GM18505 (cell line): ENCODE results near the gene PRKCE.

Experiments used
- ATAC-seq: cut with Tn5 transposase; IDR thresholded peaks from one replicate; pipeline ENCODE4 v1.9.1; 2021; ENCODE audit not compliant: unreplicated experiment
- POLR2A ChIP-seq: IDR thresholded peaks from 4 replicates; pipeline ENCODE4 v1.6.1; 2011; ENCODE audit warnings: borderline replicate concordance; ENCODE audit not compliant: insufficient read depth, insufficient read length; ENCODE audit errors: extremely low read depth

PRKCE gene

DNA sequence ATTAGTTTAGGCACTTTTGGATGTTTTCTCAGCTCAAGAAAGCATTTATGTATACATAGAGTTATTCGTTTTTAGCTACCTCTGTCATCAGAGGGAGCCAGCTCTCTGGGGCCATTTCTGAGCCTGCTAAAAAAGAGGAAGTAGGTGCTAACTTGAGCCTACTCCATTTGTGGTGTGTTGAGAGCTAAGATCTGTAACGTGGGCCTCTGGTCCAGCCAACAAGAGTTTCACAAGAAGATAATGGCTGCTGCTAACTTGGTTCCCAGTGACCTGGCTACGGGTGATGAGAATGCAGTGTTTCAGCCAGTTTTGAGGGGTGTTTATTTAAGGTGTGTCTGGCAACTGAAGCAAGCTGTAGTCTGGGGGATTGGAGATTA, 182.5 kb downstream of the PRKCE start:
- peak; percentile 18 for TF ChIP-seq POLR2A
- ATAC-seq = peak; percentile 67

DNA sequence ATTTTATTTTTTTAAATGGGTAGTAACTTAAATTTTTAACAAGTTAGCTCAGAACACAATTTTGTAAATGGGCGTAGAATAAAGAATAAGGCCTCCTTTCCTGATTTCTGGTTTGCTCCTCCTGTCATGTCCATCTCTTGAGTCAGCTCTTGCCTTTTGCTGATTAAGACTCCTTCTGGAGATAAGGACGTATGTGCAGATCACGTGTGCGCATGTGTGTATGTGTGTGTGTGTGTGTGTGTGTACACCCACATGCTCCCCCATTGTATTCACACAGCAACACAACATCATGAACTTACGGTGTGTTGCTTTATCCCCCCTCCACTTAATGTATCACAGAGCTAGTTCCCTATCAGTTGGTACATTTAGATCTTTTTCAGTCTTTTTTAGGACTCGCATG, 182.9 kb downstream of the PRKCE start:
- no peak for TF ChIP-seq POLR2A
- no peak for ATAC-seq

DNA sequence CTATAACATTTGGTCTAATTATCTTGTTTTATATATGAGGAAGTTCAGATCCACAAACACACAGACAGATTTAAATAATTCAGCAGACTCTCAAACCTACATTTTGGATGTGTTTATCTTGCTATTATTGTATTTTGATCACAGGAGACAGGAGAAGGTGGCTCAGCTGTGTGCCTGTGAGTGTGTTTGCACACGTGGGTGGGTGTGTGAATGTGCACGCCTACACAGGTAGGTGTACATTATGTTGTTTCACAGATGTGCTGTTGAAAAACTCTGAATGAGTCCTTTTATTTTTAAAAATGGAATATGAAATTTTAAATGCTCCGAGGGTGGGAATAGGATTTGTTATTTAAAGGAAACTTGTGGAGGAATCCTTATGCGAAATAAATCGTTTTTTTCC, 183.4 kb downstream of the PRKCE start:
- no peak for TF ChIP-seq POLR2A

DNA sequence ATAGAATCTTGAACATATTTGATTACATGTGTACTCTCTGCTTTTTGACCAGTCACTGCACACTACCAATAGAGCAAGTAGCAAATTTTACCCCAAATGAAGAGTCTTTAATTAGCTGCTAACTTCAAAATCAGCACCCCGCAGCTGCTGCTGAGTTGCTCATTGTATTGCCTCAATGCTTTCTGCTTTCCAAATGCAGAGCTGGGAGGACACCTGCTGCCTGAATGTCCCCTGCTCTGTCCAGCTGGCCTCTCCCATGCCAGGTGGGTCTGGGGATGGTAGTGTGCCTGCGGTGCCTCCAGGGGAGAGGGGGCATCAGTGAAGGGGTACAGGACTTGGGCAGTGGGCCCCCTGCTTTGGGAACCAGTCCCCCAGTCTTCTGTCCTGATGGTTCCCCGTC, 184.8 kb downstream of the PRKCE start:
- TF ChIP-seq POLR2A = no peak
- ATAC-seq = no peak

More for the DNA sequence above, 183.4 kb downstream of the PRKCE start:
- ATAC-seq = no peak

DNA sequence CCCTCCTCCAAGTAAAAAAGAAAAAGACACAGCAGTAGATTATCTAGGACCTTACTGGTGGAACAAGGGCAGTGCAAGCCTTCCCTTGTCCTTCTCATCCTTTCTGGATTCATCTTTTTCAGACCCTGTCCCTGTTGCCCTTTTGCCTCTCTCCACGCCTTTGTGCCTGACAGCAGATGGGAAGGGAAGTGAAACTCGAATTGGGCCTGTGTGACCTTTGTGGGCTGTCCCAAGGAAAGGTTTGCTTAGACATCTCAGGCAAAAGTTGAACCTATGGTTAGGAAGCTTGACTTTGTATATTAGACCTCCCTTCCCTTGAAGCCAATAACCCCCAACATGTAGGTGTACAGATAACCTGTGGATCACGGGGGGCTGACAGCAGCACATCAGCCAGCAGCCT, 185.3 kb downstream of the PRKCE start:
- no peak for ATAC-seq

DNA sequence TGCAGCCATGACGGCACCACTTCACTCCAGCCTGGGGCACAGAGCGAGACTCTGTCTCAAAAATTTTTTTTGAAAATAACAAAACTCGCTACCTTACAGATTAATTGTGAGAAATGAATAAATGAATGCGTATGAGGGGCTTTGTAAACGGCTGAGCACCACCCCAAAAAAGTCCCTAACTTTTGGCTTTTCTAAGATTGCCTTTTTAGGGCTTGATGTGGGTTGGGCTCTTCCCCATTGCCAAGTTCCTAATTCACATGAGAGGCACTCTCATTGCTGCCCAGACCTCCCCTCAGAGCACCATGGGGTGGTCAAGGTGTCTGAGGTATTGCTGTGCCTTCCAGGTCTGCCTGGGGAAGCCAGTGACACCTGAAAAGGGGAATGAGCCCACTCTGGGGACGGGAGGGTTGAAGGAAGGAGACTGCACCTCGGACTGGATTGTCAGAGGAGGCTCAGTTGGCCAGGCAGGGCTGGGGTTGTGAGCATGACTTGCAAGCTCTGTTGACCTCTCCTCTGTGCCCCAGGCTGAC, 186.4 kb downstream of the PRKCE start:
- no peak for ATAC-seq
- no peak for TF ChIP-seq POLR2A

More for the DNA sequence above, 185.3 kb downstream of the PRKCE start:
- TF ChIP-seq POLR2A = no peak

DNA sequence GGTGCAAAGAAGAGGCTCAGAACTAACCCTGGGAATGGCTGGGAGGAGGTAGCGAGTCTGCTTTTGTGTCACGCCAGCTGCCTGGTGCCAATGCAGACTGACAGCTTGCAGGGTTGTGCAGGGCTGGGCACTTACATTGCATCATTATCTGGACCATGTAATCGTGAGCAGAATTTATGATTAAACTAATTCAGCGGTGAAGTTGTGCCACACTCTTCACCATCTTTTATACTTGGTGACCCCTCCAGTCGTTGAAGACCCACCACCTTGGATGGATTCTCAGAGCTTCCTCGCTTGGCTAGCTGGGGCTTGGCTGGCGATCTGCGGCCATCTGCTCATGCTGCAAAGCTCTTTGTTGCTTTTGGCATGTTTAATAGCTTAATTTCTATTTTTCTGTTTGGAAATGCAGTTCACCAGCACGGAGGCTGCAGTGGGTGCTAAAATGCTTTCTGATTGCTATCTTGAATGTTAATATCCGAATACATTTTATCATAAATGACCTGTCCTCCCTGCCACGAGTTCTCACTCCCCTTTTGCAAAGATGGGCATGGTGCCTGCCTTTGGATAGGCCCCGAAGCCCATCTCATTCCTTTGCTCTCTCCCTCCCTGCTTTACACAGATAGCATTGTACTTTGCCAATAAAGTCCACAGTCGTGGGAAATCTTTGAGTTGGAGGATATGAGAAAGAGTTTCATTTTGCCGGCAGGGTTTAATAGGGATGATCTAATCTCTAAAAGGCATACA, 188.2 kb downstream of the PRKCE start:
- no peak for TF ChIP-seq POLR2A
- ATAC-seq = no peak

DNA sequence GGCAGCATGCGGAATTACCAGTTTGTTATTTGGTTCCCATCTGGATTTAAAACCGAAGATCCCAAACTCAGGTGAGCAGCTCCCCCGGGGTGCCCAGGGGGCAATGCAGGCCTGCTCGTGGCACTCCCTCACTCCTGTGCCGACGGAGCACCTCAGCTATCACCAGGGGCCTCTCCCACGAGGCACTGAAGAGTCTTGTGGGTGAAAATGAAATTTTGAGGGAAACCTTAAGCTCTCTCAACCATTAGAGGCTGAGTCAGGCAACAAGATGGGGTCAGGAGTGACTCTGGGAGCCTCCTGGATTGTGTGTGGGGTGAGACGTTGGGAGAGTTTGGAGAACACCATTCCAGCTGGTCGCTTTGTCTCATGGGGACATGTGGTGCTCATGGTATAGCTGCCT, 189.0 kb downstream of the PRKCE start:
- ATAC-seq = no peak

DNA sequence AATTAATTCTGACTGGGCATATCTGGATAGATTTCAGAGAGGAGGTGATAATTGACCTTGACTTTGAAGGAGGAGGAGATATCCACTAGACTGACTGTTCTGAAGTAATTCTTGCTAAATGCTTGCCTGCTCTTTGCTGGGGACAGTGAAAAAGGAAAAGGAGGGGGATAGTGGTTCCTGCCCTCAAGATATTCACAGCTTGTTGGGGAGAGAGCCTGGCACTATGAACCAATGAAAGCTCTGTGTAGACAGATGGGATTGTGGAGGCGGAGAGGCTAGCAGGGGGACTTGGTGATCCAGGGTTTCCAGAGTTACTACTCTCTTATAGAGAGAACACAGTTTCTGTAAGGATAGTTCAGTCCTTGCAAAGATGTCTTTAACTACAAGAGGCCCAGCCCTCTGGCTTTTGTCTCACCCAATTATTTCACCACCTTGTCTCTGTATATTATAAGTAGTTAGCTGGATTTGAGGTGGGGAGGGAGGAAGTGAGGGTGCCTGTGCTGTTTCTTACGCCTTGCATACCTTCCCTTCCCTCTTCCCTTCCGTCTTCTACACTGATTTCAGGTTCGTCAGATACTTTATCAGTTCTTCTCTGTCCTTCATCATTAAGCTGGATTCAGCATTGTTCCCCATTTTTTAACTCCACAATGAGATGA, 190.4 kb downstream of the PRKCE start:
- no peak for TF ChIP-seq POLR2A
- ATAC-seq = no peak

More for the DNA sequence above, 189.0 kb downstream of the PRKCE start:
- TF ChIP-seq POLR2A = no peak

DNA sequence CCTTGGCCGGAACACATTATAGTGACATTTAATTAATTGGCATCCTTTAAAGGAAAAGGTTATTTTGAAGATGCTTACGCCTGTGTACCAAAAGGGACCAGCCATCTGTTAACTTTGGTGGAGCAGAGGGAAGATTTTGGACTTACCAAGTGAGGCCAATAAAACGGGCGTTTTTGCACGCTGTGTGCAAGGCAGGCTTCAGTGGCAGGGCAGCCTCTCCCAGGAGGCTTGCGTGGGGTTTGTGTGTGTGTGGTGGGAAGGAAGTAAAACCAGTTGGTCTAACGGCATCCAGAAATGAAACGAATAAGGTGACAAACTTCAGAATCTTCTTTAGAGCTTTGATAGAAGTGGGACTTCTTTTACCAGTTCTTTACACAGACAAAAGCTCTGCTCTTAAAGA, 191.7 kb downstream of the PRKCE start:
- ATAC-seq = no peak
- TF ChIP-seq POLR2A = no peak

DNA sequence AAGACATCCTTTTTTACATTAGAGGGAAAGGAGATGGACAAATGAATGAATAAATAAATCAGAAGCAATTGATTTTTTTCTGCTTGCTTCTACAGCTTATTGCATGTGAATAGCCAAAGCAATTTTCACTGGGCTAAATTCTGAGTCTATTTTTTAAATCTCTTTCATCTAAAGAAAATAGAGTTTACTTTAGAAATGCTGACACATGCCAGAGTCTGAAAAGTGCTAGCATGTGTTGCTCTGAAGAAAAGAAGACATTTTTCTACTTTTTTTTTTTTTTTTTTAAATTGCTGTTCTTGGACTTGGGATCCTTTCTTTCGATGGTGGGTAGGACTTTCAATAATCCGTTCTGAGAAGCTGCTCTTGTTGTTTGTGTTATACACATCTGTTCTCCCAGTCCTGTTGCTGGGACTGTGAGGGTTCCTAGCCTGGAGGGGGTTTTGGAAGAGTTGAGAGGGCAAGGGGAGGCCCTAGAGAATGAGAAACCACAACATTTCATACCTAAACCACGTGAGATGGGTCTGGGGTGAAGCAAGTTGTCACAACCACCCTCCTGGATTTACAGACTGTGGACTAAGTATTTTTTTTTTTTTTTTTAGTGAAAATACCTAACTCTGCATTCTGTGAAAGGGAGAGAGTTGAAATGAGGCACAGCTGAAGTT, 193.5 kb downstream of the PRKCE start:
- TF ChIP-seq POLR2A = no peak
- ATAC-seq = no peak

DNA sequence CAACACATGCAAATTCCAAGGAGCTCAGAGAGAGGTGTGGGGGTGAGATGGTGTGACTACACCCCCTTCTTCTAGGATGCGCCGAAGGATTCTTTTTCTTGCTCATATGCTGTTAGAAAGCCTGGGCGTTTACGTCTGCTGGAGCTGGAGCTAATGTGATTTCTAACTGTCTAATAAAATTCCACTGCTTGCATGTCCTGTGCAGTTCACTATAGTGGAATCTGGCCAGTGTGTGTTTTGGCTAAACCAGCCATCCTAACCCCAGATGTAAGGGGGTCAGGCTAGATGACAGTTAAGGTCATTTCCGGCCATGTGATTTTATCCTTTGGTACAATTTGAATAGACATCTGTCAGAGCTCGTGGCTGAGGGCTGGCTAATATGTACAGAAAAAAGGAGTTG, 194.1 kb downstream of the PRKCE start:
- ATAC-seq = no peak
- no peak for TF ChIP-seq POLR2A

DNA sequence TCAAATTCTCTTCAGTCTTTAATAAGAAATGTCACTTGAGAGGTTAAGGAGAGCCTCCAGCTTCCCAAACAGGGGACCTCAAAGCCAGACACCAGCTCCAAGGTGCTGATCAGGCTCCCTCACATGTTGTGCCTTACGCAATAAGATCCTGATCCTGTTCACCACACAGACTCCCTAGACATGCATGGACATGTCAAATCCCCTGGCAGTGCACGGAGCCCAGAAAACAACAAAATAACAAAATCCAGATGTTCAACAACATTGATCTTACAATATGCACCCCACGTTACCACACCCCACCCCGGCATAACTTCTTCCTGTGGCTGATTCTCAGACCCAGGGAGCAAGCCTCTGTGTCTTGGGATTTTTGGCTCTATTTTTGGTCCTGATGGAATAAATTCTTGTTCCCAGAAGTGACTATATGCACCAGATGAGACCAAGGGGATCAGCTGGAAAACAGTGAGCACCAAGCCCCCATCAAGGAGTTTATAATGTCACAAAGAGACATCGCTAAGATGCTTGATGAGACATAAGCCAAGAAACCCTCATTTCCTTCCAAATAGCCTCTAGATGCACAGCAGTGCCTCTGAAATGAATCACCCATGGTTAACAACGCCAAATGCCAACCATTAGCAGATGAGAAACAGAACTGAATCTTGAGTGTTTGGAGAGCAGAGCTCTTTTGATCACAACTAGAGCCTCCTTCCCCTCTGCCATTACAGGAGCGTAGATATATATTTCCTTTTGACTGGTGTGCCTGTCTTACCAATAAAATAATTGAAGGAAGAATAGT, 198.2 kb downstream of the PRKCE start:
- ATAC-seq = no peak
- TF ChIP-seq POLR2A = no peak

DNA sequence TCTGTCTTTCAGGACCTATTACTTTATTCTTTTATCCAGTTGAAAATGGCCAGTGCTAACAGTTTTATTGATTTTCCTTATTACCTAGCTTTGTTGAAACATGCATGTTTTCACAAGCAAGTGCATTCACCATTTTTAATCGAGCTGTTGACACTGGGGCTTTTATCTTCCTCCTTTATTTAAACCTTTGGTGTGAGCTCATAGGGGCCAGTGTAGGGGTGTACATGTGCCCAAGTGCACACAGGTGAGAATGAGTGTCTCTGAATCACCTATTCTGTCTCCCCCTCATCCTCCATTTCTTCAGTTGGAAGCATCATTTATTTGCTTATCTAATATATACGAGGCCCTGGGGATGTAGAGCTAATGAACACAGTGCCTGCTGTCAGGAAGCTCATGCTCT, 199.1 kb downstream of the PRKCE start:
- no peak for TF ChIP-seq POLR2A
- no peak for ATAC-seq

DNA sequence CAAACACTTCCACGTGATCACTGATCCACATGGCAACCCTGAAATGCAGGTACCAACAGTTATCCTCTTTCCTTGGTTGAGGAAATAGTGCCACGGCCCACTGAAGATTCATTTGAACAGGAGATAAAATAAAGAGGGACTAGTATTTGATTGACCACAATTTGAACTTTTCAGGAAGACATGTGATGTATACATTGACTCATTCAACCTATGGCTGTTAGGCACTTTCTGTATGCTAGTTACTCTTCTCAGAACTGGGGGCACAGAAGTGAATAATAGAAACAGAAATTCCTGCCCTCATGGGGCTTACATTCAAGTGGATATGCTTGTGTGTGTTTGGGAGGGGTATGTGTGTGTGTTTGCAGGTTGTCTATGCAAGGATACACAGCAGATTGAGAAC, 199.6 kb downstream of the PRKCE start:
- ATAC-seq = no peak
- no peak for TF ChIP-seq POLR2A
